Mesendoderm (in vitro differentiated cells): Measurements from ENCODE around the gene ERCC3.

ENCODE experiments used
- DNase-seq: peaks from one replicate; pipeline ENCODE4 v3.0.0; 2013
- H2AK5ac ChIP-seq: 2 replicates; pipeline ENCODE4 v1.6.1; 2013; ENCODE audit warnings: low read length, inconsistent platforms
- H2BK120ac ChIP-seq: 2 replicates; pipeline ENCODE4 v1.6.1; 2013; ENCODE audit warnings: low read depth, mild to moderate bottlenecking, low read length, moderate library complexity, mixed read lengths
- H2BK15ac ChIP-seq: replicated peaks from 2 replicates; pipeline ENCODE4 v1.6.1; 2013; ENCODE audit warnings: low read depth, mild to moderate bottlenecking, moderate library complexity
- H2BK5ac ChIP-seq: 2 replicates; pipeline ENCODE4 v1.6.1; 2013; ENCODE audit warnings: low read length, inconsistent platforms
- H3K18ac ChIP-seq: 2 replicates; pipeline ENCODE4 v1.6.1; 2013; ENCODE audit warnings: mild to moderate bottlenecking, low read length, mixed read lengths
- H3K23ac ChIP-seq: one replicate; pipeline ENCODE4 v1.6.1; 2013; ENCODE audit warnings: low read length
- H3K27ac ChIP-seq: 2 replicates; pipeline ENCODE4 v1.5.1; 2013; ENCODE audit warnings: low read depth, mild to moderate bottlenecking, inconsistent platforms, low read length, moderate library complexity
- H3K27me3 ChIP-seq: 2 replicates; pipeline ENCODE4 v1.6.1; 2013; ENCODE audit warnings: low read length, control low read depth, mild to moderate bottlenecking, inconsistent platforms; ENCODE audit not compliant: insufficient read depth, poor library complexity
- H3K36me3 ChIP-seq: 2 replicates; pipeline ENCODE4 v1.6.1; 2013; ENCODE audit warnings: low read length, inconsistent platforms; ENCODE audit not compliant: control insufficient read depth, insufficient read depth
- H3K4ac ChIP-seq: one replicate; pipeline ENCODE4 v1.6.1; 2013; ENCODE audit warnings: low read depth, mild to moderate bottlenecking, low read length, moderate library complexity
- H3K4me1 ChIP-seq: 2 replicates; pipeline ENCODE4 v1.6.1; 2013; ENCODE audit warnings: low read depth, low read length, inconsistent platforms; ENCODE audit not compliant: control insufficient read depth
- H3K4me2 ChIP-seq: 2 replicates; pipeline ENCODE4 v1.6.1; 2013; ENCODE audit warnings: low read length
- H3K4me3 ChIP-seq: 2 replicates; pipeline ENCODE4 v1.5.1; 2013; ENCODE audit warnings: mild to moderate bottlenecking, low read length
- H3K56ac ChIP-seq: one replicate; pipeline ENCODE4 v1.6.1; 2013; ENCODE audit warnings: low read length
- H3K79me1 ChIP-seq: 2 replicates; pipeline ENCODE4 v1.6.1; 2013; ENCODE audit warnings: low read length, inconsistent platforms
- H3K79me2 ChIP-seq: 2 replicates; pipeline ENCODE4 v1.6.1; 2013; ENCODE audit warnings: mild to moderate bottlenecking, low read length; ENCODE audit not compliant: control insufficient read depth, insufficient read depth
- H3K9ac ChIP-seq: 2 replicates; pipeline ENCODE4 v1.6.1; 2013; ENCODE audit warnings: low read length, inconsistent platforms
- H4K5ac ChIP-seq: one replicate; pipeline ENCODE4 v1.6.1; 2013; ENCODE audit warnings: low read length
- H4K8ac ChIP-seq: one replicate; pipeline ENCODE4 v1.6.1; 2013; ENCODE audit warnings: low read depth, mild to moderate bottlenecking, control low read depth, low read length, moderate library complexity
- WGBS: extraction: QIAGEN DNeasy Blood & Tissue Kit; methylation state at CpG from one replicate; pipeline ENCODE4 v1.1.7; 2013; ENCODE audit warnings: low lambda C conversion rate, missing lambda C conversion rate; ENCODE audit not compliant: insufficient coverage; ENCODE audit errors: extremely low coverage; 5-methylcytosine and 5-hydroxymethylcytosine counted together

Gene ERCC3

DNA sequence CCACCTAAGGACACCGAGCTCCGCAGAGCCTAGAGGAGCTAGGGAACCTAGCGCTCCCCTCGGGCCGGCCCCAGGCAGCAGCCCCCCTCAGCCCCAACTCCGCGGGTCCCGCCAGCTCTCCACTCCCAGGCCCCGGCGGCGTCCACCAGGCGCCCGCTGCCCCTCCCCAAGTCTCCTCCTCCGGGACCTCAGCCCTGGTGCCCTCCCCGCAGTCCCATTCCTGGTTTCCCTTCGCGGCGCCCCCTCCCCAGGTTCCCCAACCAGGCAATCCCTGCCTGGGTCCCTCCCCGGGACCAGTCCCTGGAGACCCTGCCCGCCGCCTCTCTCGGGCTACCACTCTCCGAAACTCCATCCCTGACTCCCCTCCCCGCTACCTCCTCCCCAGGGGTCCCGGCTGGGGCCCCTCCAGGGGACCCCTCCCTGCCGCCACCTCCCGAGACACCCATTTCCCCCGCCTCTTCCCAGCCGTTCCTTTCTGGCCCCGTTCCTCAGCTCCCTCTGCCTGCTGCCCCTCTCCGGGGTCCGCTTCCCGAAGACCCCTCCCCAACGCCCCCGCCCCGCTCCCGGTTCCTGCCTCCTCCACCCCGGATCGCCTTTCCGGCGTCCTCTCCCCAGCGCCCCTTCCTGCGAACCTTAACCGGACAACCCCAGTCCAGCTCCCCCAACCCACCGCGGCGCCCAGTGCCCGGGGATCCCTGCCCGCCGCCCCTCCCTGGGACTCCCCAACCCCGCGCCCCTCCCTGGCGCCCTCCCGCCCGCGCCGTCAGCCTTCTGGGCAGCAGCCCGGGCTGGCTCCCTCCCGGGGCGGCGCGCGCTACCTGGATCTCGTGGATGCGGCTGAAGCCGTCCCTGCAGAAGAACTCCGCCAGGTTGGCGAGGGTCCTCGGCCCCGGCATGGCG lies 74.5 kb downstream of the ERCC3 start:
- H4K8ac ChIP-seq = peak overlapping the region; percentile 84
- H3K79me1 ChIP-seq = no peaks in the 10 kb centered on the region
- no peak overlapping the region for H4K5ac ChIP-seq
- H3K4me2 ChIP-seq = peak overlapping the region; percentile 88
- peak overlapping the region; percentile 66 for H3K27ac ChIP-seq
- H3K18ac ChIP-seq = peak overlapping the region; percentile 100
- H2BK15ac ChIP-seq = no peak overlapping the region
- WGBS = no CpG with 5 or more reads among the region's 71 CpGs
- H2BK120ac ChIP-seq = peak overlapping the region; percentile 88
- no peak overlapping the region for H2BK5ac ChIP-seq
- no peaks in the 10 kb centered on the region for H3K79me2 ChIP-seq
- peak overlapping the region; percentile 90 for H3K4ac ChIP-seq
- H3K4me1 ChIP-seq = no peaks in the 10 kb centered on the region
- H3K56ac ChIP-seq = peak overlapping the region; percentile 98
- H3K9ac ChIP-seq = peak overlapping the region; percentile 93
- H3K36me3 ChIP-seq = no peaks in the 10 kb centered on the region
- H3K23ac ChIP-seq = peak overlapping the region; percentile 80
- H3K27me3 ChIP-seq = no peaks in the 10 kb centered on the region
- no peak overlapping the region for H2AK5ac ChIP-seq
- DNase-seq = peak; percentile 60
- peak overlapping the region; percentile 81 for H3K4me3 ChIP-seq

DNA sequence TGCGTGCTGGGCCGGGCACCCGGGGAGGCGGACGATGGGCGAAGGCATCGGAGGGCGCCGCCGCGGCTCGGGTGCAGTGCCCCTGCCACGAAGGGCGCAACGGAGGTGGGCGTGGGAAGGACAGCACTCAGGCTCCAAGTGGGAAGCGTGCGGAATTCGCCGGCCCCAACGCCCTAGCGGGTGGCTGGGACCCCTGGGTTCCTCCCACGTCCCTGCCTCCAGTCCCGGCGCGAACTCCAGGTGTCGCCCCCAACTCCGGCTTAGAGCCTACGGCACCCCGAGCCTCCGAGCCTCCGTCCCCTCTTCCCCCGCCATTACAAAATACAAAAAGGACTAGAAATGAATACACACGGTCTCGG lies 75.2 kb downstream of the ERCC3 start:
- no peak for DNase-seq
- no peaks in the 10 kb centered on the region for H3K4me1 ChIP-seq
- H3K79me1 ChIP-seq = no peaks in the 10 kb centered on the region

DNA sequence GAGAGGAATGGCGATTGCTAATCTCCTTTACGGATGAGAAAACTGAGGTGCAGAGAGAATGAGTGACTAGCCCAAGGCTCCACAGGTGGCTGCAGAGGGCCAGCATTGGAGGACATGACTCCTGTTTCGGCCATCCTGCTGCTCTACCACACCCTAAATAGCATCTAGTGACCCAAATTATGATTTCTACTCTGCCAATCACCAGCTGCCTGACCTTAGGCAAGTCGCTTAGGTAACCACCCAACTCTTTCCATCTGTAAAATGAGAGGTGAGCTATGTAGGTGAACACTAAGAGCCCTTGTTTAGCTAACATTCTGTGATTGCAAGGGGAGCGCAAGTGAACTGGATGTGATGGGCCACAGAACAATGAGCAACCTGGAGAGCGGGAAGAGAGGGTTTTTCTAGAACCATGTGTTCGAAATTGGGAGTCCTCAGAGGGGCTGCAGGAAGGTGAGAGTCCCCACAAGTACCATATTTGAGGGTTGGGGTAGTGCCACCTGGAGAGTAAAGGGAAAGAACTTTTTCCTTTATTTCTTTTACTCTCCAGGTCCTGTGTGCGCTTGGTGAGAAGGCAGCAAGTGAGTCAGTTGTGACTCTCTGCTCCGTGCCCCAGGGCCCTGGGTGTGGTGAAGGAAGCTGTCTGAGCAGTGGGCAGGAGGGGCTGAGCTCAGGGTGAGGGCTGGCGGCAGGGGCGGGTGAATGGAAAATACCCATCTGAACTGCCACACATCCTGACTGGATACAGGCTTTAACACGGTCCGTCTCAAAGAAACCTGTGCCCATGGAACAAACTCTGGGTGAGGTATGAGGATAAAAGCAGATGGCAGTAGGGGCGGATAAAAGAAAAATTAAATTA lies 76.2 kb downstream of the ERCC3 start:
- H3K79me2 ChIP-seq = no peaks in the 10 kb centered on the region
- no CpG with 5 or more reads among the region's 14 CpGs for WGBS
- H4K5ac ChIP-seq = no peak overlapping the region
- no peak overlapping the region for H3K4me3 ChIP-seq
- no peak overlapping the region for H3K4me2 ChIP-seq
- no peak overlapping the region for H3K18ac ChIP-seq
- H2BK15ac ChIP-seq = no peak overlapping the region
- no peaks in the 10 kb centered on the region for H3K79me1 ChIP-seq
- no peak overlapping the region for H3K23ac ChIP-seq
- H4K8ac ChIP-seq = no peak overlapping the region
- no peak overlapping the region for H2BK5ac ChIP-seq
- DNase-seq = peak; percentile 80
- H3K27me3 ChIP-seq = no peaks in the 10 kb centered on the region
- H3K36me3 ChIP-seq = no peaks in the 10 kb centered on the region
- no peak overlapping the region for H3K9ac ChIP-seq
- H3K27ac ChIP-seq = no peak overlapping the region
- no peaks in the 10 kb centered on the region for H3K4me1 ChIP-seq
- no peak overlapping the region for H2BK120ac ChIP-seq
- H3K56ac ChIP-seq = peak overlapping the region; percentile 35
- H3K4ac ChIP-seq = no peak overlapping the region
- no peak overlapping the region for H2AK5ac ChIP-seq

More for the DNA sequence above, 75.2 kb downstream of the ERCC3 start:
- peak overlapping the region; percentile 81 for H3K4me3 ChIP-seq
- peak overlapping the region; percentile 90 for H3K4ac ChIP-seq
- no peaks in the 10 kb centered on the region for H3K36me3 ChIP-seq
- no peaks in the 10 kb centered on the region for H3K79me2 ChIP-seq
- H3K9ac ChIP-seq = peak overlapping the region; percentile 93
- no peaks in the 10 kb centered on the region for H3K27me3 ChIP-seq
- H3K18ac ChIP-seq = peak overlapping the region; percentile 100
- H3K56ac ChIP-seq = peak overlapping the region; percentile 98
- H2BK120ac ChIP-seq = no peak overlapping the region
- H2AK5ac ChIP-seq = no peak overlapping the region
- no peak overlapping the region for H4K5ac ChIP-seq
- no peak overlapping the region for H3K27ac ChIP-seq
- H4K8ac ChIP-seq = no peak overlapping the region
- H3K4me2 ChIP-seq = peak overlapping the region; percentile 88
- H2BK15ac ChIP-seq = no peak overlapping the region
- WGBS = no CpG with 5 or more reads among the region's 35 CpGs
- H3K23ac ChIP-seq = peak overlapping the region; percentile 94
- no peak overlapping the region for H2BK5ac ChIP-seq

DNA sequence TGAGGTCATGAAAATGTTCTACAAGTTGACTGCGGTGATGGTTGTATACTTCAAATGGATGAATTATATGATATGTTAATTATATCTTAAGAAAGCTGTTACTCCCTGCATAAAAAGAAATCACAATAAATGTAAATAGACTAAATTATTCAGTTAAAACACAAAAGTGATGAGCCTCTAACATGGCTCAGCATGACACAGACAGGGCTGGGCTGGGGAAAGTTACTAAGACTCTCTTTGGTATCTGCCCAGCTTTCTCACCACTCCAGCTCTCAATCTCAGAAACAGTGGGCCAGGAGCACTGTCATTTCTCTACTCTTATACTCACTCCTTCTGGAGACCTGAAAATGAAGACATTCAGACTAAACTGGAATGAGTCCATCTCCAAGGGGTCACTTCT lies 77.4 kb downstream of the ERCC3 start:
- Histone ChIP-seq H2BK120ac (no peak overlapping the region), H2BK5ac (no peak overlapping the region), H3K23ac (no peak overlapping the region), H4K5ac (no peak overlapping the region), H3K36me3 (no peaks in the 10 kb centered on the region), H3K4ac (no peak overlapping the region), H4K8ac (no peak overlapping the region), H3K4me2 (no peak overlapping the region), H3K27me3 (no peaks in the 10 kb centered on the region), H3K79me2 (no peaks in the 10 kb centered on the region), H3K4me1 (no peaks in the 10 kb centered on the region), H2AK5ac (no peak overlapping the region), H3K9ac (no peak overlapping the region), H3K4me3 (no peak overlapping the region), H3K27ac (no peak overlapping the region), H2BK15ac (no peak overlapping the region), H3K18ac (no peak overlapping the region), H3K56ac (no peak overlapping the region), H3K79me1 (no peaks in the 10 kb centered on the region)
- WGBS = no CpG with 5 or more reads among the region's 1 CpG
- no peak for DNase-seq

DNA sequence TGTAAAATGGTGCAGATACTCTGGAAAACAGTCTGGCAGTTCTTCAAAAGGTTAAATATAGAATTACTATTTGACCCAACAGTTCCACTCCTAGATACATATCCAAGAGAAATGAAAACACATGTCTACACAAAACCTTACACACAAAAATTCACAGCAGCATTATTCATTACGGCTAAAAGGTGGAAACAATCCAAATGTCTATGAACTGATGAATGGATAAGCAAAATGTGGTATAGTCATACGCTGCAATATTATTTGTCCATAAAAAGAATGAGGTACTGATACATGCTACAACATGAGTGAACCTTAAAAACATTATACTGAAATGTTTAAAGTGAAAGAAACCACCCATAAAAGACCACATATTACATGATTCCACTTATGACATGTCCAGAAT lies 77.8 kb downstream of the ERCC3 start:
- Histone ChIP-seq H2BK5ac (no peak overlapping the region), H3K9ac (no peak overlapping the region), H4K8ac (no peak overlapping the region), H3K56ac (no peak overlapping the region), H4K5ac (no peak overlapping the region), H2BK15ac (no peak overlapping the region), H3K27me3 (no peaks in the 10 kb centered on the region), H3K79me1 (no peaks in the 10 kb centered on the region), H3K23ac (no peak overlapping the region), H3K18ac (no peak overlapping the region), H3K27ac (no peak overlapping the region), H3K4me2 (no peak overlapping the region), H3K4me3 (no peak overlapping the region), H3K4ac (no peak overlapping the region), H2AK5ac (no peak overlapping the region), H3K79me2 (no peaks in the 10 kb centered on the region), H3K36me3 (no peaks in the 10 kb centered on the region), H3K4me1 (no peaks in the 10 kb centered on the region), H2BK120ac (no peak overlapping the region)
- DNase-seq = no peak
- WGBS = no CpG with 5 or more reads among the region's 2 CpGs
